ENCODE results near the gene SLC22A4.

The SLC22A4 gene

GRCh38 chr5:132353486-132353995 is 59.3 kb downstream of the SLC22A4 start:
- no peak for TF ChIP-seq CTCF (IDR thresholded peaks at IDR 0.05; ENCODE audit: insufficient read depth, low read depth, low read length, missing control alignments)
- no peak overlapping the region for H3K4me3 ChIP-seq (ENCODE audit: low read depth, low read length)
- DNase-seq (ENCODE audit: low read depth), result no peak

GRCh38 chr5:132354381-132355139 is 60.4 kb downstream of the SLC22A4 start:
- H3K4me3 ChIP-seq (ENCODE audit: low read depth, low read length), result no peak overlapping the region
- no peak for TF ChIP-seq CTCF (IDR thresholded peaks at IDR 0.05; ENCODE audit: insufficient read depth, low read depth, low read length, missing control alignments)
- DNase-seq (ENCODE audit: low read depth), result no peak

GRCh38 chr5:132355140-132355765 is 61.1 kb downstream of the SLC22A4 start:
- no peak for TF ChIP-seq CTCF (IDR thresholded peaks at IDR 0.05; ENCODE audit: insufficient read depth, low read depth, low read length, missing control alignments)
- DNase-seq (ENCODE audit: low read depth), result no peak
- no peak overlapping the region for H3K4me3 ChIP-seq (ENCODE audit: low read depth, low read length)

- TF ChIP-seq CTCF (IDR thresholded peaks at IDR 0.05; ENCODE audit: insufficient read depth, low read depth, low read length, missing control alignments), result no peak
- no peak overlapping the region for H3K4me3 ChIP-seq (ENCODE audit: low read depth, low read length)
- DNase-seq (ENCODE audit: low read depth), result no peak
Observed at GRCh38 chr5:132358775-132359174, 64.6 kb downstream of the SLC22A4 start.

- TF ChIP-seq CTCF (IDR thresholded peaks at IDR 0.05; ENCODE audit: insufficient read depth, low read depth, low read length, missing control alignments), result no peak
- no peak for DNase-seq (ENCODE audit: low read depth)
Observed at GRCh38 chr5:132362086-132362485, 67.9 kb downstream of the SLC22A4 start.

GRCh38 chr5:132363431-132364112 is 69.4 kb downstream of the SLC22A4 start:
- no peak for TF ChIP-seq CTCF (IDR thresholded peaks at IDR 0.05; ENCODE audit: insufficient read depth, low read depth, low read length, missing control alignments)
- no peak overlapping the region for H3K4me3 ChIP-seq (ENCODE audit: low read depth, low read length)
- no peak for DNase-seq (ENCODE audit: low read depth)

More at GRCh38 chr5:132362086-132362485, 67.9 kb downstream of the SLC22A4 start:
- H3K4me3 ChIP-seq (ENCODE audit: low read depth, low read length), result no peak overlapping the region
